CD14-positive monocyte (primary cell): ENCODE measurements around the gene USP20. TPM values are rescaled to one million over a fixed set of nuclear protein-coding genes. Genes with fewer than 3 reads are reported as not detected.

Source experiments
- DNase-seq, 3 donors: peaks; one replicate each; pipeline ENCODE4 v3.0.0-alpha.2; 2011 to 2022
- H2AFZ ChIP-seq: 2 replicates; pipeline ENCODE4 v1.6.0; 2012; ENCODE audit warnings: mild to moderate bottlenecking, low read depth, low read length, inconsistent platforms; ENCODE audit not compliant: insufficient read depth, poor library complexity, severe bottlenecking
- H3K27ac ChIP-seq, 2 donors: 1 replicate in 1 of 2; 2 replicates in 1 of 2; pipeline ENCODE4 v1.5.1; 2012 to 2013; ENCODE audit warnings: low read length in 2 of 2, control low read depth in 1 of 2, inconsistent platforms in 1 of 2, low read depth in 1 of 2, mild to moderate bottlenecking in 1 of 2
- H3K27me3 ChIP-seq, 2 donors: one replicate each; pipeline versions ENCODE4 v1.6.0 to v1.6.1; 2011 to 2013; ENCODE audit warnings: low read length in 2 of 2; ENCODE audit not compliant: control insufficient read depth in 2 of 2, insufficient read depth in 2 of 2
- H3K36me3 ChIP-seq, 2 donors: replicated peaks in 1 of 2; 1 replicate in 1 of 2; 2 replicates in 1 of 2; pipeline versions ENCODE4 v1.5.1 to v1.6.1; 2012 to 2013; ENCODE audit warnings: low read length in 2 of 2, control low read depth in 1 of 2, inconsistent platforms in 1 of 2, mild to moderate bottlenecking in 1 of 2; ENCODE audit not compliant: insufficient read depth in 2 of 2, control insufficient read depth in 1 of 2
- H3K4me1 ChIP-seq, 2 donors: 1 replicate in 1 of 2; 2 replicates in 1 of 2; pipeline versions ENCODE4 v1.5.1 to v1.6.1; 2012 to 2013; ENCODE audit warnings: low read length in 2 of 2, control low read depth in 1 of 2, inconsistent platforms in 1 of 2, mild to moderate bottlenecking in 1 of 2, moderate library complexity in 1 of 2; ENCODE audit not compliant: insufficient read depth in 2 of 2, control insufficient read depth in 1 of 2
- H3K4me2 ChIP-seq: replicated peaks from 2 replicates; pipeline ENCODE3; 2012; ENCODE audit warnings: low read length, moderate library complexity, mild to moderate bottlenecking; ENCODE audit not compliant: poor library complexity, severe bottlenecking; ENCODE audit errors: extremely low read depth
- H3K4me3 ChIP-seq, 3 experiments: fragments of 200-600 bp in 1 of 3; sonication (generic) in 1 of 3; replicated peaks in 1 of 3; 1 replicate in 2 of 3; 2 replicates in 1 of 3; pipeline ENCODE4 v1.5.1; 2011 to 2013; ENCODE audit warnings: low read length in 3 of 3, mild to moderate bottlenecking in 3 of 3, control low read depth in 2 of 3, low read depth in 2 of 3, inconsistent platforms in 1 of 3, moderate library complexity in 1 of 3
- H3K79me2 ChIP-seq: 2 replicates; pipeline ENCODE4 v1.6.0; 2012; ENCODE audit warnings: mild to moderate bottlenecking, control low read depth, inconsistent platforms, low read length, moderate library complexity; ENCODE audit not compliant: insufficient read depth
- H3K9ac ChIP-seq: 2 replicates; pipeline ENCODE4 v1.6.0; 2017; ENCODE audit warnings: low read length, mild to moderate bottlenecking; ENCODE audit not compliant: insufficient read depth, poor library complexity, severe bottlenecking
- H3K9me3 ChIP-seq, 2 donors: replicated peaks in 1 of 2; 1 replicate in 1 of 2; 2 replicates in 1 of 2; pipeline versions ENCODE4 v1.5.1 to v1.6.1; 2012 to 2013; ENCODE audit warnings: low read length in 2 of 2, control low read depth in 1 of 2; ENCODE audit not compliant: control insufficient read depth in 1 of 2, insufficient read depth in 1 of 2
- H4K20me1 ChIP-seq: 2 replicates; pipeline ENCODE4 v1.6.0; 2012; ENCODE audit warnings: mild to moderate bottlenecking, low read length, control low read depth, moderate library complexity; ENCODE audit not compliant: insufficient read depth
- H3K27ac Mint-ChIP-seq, 7 donors: one replicate each; pipeline ENCODE4 v1.8.0; 2020; ENCODE audit warnings: mild to moderate bottlenecking in 7 of 7, mixed read lengths in 7 of 7, moderate library complexity in 6 of 7, inconsistent platforms in 2 of 7
- H3K27me3 Mint-ChIP-seq, 3 donors: one replicate each; pipeline ENCODE4 v1.8.0; 2021 to 2022; ENCODE audit warnings: low read depth in 3 of 3, mild to moderate bottlenecking in 3 of 3, mixed read lengths in 3 of 3, moderate library complexity in 3 of 3, inconsistent platforms in 1 of 3
- H3K36me3 Mint-ChIP-seq, 2 donors: one replicate each; pipeline ENCODE4 v1.8.0; 2020; ENCODE audit warnings: mixed read lengths in 2 of 2, inconsistent platforms in 1 of 2, mild to moderate bottlenecking in 1 of 2
- H3K4me1 Mint-ChIP-seq: one replicate; pipeline ENCODE4 v1.8.0; 2020; ENCODE audit warnings: mild to moderate bottlenecking, mixed read lengths
- H3K4me3 Mint-ChIP-seq, 2 donors: one replicate each; pipeline ENCODE4 v1.8.0; 2020; ENCODE audit warnings: mild to moderate bottlenecking in 2 of 2, mixed read lengths in 2 of 2, moderate library complexity in 1 of 2
- H3K9me3 Mint-ChIP-seq, 7 donors: one replicate each; pipeline ENCODE4 v1.8.0; 2020 to 2022; ENCODE audit warnings: mixed read lengths in 7 of 7, mild to moderate bottlenecking in 6 of 7, moderate library complexity in 6 of 7, inconsistent platforms in 2 of 7
- WGBS: methylation state at CpG from one replicate; pipeline ENCODE4 v1.1.5; 2013; ENCODE audit warnings: missing lambda C conversion rate; ENCODE audit not compliant: insufficient coverage; 5-methylcytosine and 5-hydroxymethylcytosine counted together
- intact Hi-C, 2 donors: fragments of 100-400 bp; cut with micrococcal nuclease; formaldehyde crosslinking; loops; one replicate each; pipeline versions ENCODE4 v1.15.0 to v1.15.1; 2023
- polyA plus RNA-seq, 3 donors: library from polyadenylated mRNA; depleted of rRNA in 1 of 3; unstranded in 2 of 3; stranded (reverse) in 1 of 3; fragments of 300-500 nt in 2 of 3; fragments of >200 nt in 1 of 3; fragmentation: Illumina TruSeq in 2 of 3; gene quantifications; 1 replicate in 2 of 3; 2 replicates in 1 of 3; pipeline ENCODE4 v1.2.3, GENCODE V29; 2012 to 2021
- TF ChIP-seq, protein P1 (sequence below): fragments of 200-600 bp; IDR thresholded peaks from one replicate; pipeline ENCODE4 v1.8.0; 2022; ENCODE audit warnings: antibody characterized with exemption, mild to moderate bottlenecking

The USP20 gene
- polyA plus RNA-seq, 3 donors = 2.7 to 30.0 (median 5.2) TPM

GRCh38 chr9:129867136-129868022 is 32.1 kb downstream of the USP20 start:
- Mint-ChIP-seq H3K27me3 (peaks cover 0 to 6% (median 0%) of the 10 kb centered on the region in 3 donors), H3K36me3 (peaks cover 31 to 70% of the 10 kb centered on the region in 2 donors), H3K9me3 (peaks cover 0 to 3% (median 0%) of the 10 kb centered on the region in 7 donors), H3K4me1 (peaks cover 31% of the 10 kb centered on the region), H3K27ac (peak overlapping the region in 2 of 7 donors; percentile 17 to 34), H3K4me3 (no peak overlapping the region)
- H3K79me2 ChIP-seq = no peaks in the 10 kb centered on the region
- no peak overlapping the region for H3K4me2 ChIP-seq
- DNase-seq = no peak
- H4K20me1 ChIP-seq = no peaks in the 10 kb centered on the region
- H3K9me3 ChIP-seq = no peaks in the 10 kb centered on the region
- H3K9ac ChIP-seq = no peak overlapping the region
- H3K27me3 ChIP-seq = no peaks in the 10 kb centered on the region
- no peak overlapping the region for H3K4me3 ChIP-seq
- peaks cover 29 to 36% of the 10 kb centered on the region in 2 donors for H3K36me3 ChIP-seq
- no peak overlapping the region for H3K27ac ChIP-seq
- 86% methylated on average over 11 of the region's 17 CpGs for WGBS
- no peak overlapping the region for H2AFZ ChIP-seq
- intact Hi-C loops = no loop called here
- H3K4me1 ChIP-seq = peaks cover 8 to 11% of the 10 kb centered on the region in 2 donors
- TF ChIP-seq, protein P1, sequence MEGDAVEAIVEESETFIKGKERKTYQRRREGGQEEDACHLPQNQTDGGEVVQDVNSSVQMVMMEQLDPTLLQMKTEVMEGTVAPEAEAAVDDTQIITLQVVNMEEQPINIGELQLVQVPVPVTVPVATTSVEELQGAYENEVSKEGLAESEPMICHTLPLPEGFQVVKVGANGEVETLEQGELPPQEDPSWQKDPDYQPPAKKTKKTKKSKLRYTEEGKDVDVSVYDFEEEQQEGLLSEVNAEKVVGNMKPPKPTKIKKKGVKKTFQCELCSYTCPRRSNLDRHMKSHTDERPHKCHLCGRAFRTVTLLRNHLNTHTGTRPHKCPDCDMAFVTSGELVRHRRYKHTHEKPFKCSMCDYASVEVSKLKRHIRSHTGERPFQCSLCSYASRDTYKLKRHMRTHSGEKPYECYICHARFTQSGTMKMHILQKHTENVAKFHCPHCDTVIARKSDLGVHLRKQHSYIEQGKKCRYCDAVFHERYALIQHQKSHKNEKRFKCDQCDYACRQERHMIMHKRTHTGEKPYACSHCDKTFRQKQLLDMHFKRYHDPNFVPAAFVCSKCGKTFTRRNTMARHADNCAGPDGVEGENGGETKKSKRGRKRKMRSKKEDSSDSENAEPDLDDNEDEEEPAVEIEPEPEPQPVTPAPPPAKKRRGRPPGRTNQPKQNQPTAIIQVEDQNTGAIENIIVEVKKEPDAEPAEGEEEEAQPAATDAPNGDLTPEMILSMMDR = no peak

GRCh38 chr9:129868023-129868871 is 33.0 kb downstream of the USP20 start:
- peaks cover 30 to 67% of the 10 kb centered on the region in 2 donors for H3K36me3 Mint-ChIP-seq
- H3K4me3 Mint-ChIP-seq = no peak overlapping the region
- intact Hi-C loops = no loop called here
- DNase-seq = no peak
- peaks cover 0 to 3% (median 0%) of the 10 kb centered on the region in 3 donors for H3K27me3 Mint-ChIP-seq
- Histone ChIP-seq H3K27ac (no peak overlapping the region), H3K36me3 (peaks cover 30 to 33% of the 10 kb centered on the region in 2 donors), H3K4me1 (peaks cover 6 to 8% of the 10 kb centered on the region in 2 donors), H3K79me2 (no peaks in the 10 kb centered on the region), H2AFZ (no peak overlapping the region), H3K27me3 (no peaks in the 10 kb centered on the region), H4K20me1 (no peaks in the 10 kb centered on the region), H3K9me3 (no peaks in the 10 kb centered on the region), H3K9ac (no peak overlapping the region), H3K4me2 (no peak overlapping the region), H3K4me3 (no peak overlapping the region)
- H3K4me1 Mint-ChIP-seq = peaks cover 27% of the 10 kb centered on the region
- 90% methylated on average over 48 of the region's 48 CpGs for WGBS
- TF ChIP-seq, protein P1 = no peak
- peaks cover 0 to 3% (median 0%) of the 10 kb centered on the region in 7 donors for H3K9me3 Mint-ChIP-seq
- H3K27ac Mint-ChIP-seq = peak overlapping the region in 1 of 7 donors; percentile 37
